ENCODE measurements around the gene NIPA2.

NIPA2 gene

DNA sequence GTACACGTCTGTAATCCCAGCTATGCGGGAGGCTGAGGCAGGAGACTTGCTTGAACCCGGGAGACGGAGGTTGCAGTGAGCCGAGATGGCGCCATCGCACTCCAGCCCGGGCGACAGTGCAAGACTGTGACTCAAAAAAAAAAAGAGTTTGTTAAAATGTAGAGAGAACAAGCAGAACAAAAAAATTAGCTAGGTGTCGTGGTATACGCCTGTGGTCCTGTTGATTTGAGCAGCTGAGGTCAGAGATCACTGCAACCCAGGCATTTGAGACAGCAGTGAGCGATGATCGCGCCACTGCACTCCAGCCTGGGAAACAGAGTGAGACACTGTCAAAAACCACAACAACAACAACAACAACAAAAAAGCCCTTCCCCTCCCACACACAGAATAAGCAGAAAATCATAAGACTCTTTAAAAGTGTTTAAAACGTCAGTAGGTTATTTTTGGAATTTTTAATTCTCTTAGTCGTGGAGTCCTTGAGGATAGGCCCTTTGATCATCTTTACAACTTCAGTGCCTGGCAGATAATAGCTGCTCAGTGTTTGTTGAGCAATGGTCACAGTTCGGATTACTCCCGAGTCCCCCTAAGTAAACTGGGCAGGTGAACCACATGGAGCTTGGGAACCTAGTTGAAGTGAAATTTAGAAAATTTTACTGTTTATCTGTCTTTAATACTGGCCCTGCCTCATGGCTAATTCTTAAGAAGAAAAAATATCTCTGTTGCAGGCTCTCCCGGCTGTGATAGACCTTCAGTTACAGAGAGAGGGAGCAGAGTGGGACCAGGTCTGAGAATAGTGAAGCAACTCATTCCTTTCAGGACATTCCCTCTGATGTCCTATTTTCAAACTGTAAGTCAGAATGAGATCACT lies 6.2 kb downstream of the NIPA2 start:
- no peak for DNase-seq

DNA sequence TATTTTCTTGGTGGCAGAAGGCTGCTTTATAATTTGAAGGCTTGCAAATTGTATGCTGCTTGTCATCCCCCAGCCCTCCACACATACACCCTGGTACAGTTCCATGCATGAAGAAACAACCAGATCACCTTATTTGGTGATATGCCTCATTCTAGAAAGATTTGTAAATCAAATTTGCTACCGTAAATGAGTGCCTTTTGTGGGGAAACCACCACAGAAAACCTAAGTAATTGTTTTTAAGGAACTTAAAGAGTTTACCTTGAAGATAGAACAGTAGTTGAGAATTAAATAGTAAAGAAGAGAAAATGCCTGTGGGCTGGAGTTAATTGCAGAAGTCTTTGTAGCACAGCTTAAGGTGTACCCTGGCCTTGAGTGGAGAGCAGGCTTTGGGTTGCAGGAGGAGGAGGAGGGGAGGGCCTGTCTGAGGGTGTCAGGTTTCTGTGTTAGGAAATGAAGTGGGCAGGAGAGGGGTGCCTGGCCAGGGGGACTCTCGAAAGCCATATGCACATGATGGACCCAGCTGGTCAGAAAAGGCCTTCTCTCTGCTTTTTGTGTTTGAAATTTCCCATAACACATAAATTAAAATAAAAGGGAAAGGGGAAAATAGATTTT lies 6.9 kb downstream of the NIPA2 start:
- DNase-seq, result peak; percentile 82

DNA sequence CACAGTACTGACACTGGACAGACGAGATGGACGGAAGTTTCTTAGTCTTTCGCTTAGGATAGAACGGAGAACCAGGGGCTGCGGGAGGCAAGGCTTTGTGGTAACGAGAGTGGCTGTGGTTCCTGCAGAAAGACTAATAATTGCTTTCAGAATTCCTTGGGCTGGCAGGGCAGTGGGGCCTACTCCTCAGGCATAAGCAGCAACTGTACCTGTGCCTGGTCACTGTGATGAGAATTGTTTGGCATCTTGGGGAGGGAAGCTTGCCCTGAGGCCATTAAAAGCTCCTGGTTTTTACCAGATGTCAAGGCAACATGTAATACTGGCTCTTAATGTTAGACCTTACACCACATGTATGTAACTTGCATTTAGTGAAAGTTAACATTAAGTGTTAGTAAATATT lies 7.6 kb downstream of the NIPA2 start:
- peak; percentile 94 for DNase-seq

DNA sequence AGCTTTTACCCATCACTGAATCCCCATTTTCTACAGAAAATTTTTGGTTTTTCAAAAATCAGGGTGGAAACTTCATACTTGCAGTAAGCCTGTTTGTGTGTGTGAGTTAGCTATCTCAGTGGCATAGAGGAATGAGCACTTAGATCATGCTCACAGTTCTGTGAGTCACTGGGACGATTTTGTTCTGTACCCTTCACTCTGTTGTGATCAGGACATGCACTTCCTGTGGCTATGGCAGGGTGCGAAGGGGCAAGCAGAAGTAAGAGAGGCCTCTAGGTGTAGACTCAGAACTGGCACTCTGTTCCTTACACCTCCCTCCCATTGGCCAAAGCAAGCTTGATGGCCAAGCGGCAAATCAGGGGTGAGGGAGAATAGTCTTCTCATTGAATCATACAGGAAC lies 11.6 kb downstream of the NIPA2 start:
- no peak for DNase-seq

DNA sequence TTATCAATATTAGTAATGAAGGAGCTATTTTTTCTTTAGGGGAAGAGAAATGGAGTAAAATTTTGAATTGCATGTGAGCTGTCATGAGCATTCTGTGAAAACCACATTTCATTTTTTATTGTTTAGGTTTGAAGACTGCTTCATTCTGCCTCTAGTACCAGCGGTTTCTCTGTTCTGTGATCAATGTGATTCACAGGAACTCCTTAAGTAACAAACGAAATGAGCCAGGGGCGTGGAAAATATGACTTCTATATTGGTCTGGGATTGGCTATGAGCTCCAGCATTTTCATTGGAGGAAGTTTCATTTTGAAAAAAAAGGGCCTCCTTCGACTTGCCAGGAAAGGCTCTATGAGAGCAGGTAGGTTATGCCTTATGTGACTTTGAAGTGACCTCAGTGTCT lies 13.0 kb downstream of the NIPA2 start:
- DNase-seq, result no peak

DNA sequence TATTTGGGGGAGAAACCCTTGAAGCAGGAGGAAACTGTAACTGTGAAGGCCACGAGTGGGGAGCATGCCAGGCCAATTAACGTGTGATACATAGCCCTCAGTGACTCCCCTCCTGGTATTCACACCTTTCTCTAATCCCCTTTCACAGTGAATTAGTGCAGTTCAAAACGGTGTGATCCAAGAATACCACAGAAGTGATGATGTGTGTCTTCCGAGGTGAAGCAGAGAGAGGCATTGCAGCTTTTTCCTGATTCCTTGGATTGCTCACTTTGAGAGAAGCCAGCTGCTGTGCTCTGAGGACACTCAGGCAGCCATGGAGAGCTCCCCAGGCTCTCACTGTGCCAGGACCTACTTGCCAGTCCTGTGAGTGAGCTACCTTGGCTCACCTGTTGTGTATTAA lies 17.3 kb downstream of the NIPA2 start:
- DNase-seq, result no peak

DNA sequence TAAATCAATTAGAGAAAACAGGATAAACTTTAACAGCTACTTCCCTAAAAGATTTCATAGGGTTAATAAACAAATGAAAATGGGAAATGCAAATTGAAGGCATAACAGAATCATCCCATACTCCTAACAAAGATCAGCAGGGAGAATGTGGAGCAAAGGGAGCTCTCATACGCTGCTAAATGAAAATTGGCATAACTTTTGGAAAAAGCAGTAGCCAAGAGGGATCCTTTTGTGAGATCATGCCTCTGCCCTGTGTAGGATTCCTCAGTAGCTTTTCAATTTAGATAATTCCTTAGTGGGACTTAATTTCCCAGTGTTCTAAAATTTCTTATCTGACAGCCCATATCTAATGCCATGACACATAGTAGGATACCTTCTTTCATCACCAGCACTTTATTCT lies 18.2 kb downstream of the NIPA2 start:
- no peak for DNase-seq

DNA sequence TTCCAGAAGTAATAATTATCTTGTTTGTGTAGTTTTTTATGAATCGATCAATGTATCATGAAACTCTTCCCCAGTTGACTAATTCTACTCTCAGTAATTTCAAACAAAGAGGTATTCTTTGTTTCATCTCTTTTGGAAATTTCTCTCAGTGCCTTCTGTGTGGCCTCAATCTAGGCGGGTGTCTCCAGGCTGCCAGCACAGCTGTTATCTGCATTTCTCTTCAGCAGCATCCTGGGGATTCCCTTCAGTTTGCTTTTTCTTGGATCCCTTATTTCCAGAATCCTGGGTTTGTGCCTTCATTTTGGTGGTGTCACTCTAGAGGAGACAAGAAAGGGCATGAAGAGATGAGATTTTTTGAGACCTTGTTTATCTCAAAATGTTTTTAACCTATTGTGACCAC lies 22.7 kb downstream of the NIPA2 start:
- DNase-seq, result no peak

DNA sequence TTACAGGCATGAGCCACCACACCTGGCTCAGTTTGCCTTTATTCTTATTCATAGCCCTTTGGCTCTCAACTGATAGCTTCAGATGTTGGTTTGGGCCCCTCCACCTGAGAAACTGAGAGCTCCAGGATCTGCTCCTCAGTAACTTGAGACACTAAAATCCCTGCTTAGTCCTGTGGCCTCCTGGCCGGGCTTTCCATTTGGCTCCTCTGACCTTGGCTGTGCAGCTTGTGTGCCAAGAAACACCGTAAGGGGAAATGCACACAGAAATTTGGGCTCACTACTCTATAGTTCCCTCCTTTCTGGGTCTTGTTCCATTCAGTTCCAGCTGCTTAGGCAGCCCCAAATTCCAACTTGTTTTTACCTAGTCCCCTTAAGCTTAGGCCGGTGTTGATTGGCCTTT lies 24.9 kb downstream of the NIPA2 start:
- no peak for DNase-seq

DNA sequence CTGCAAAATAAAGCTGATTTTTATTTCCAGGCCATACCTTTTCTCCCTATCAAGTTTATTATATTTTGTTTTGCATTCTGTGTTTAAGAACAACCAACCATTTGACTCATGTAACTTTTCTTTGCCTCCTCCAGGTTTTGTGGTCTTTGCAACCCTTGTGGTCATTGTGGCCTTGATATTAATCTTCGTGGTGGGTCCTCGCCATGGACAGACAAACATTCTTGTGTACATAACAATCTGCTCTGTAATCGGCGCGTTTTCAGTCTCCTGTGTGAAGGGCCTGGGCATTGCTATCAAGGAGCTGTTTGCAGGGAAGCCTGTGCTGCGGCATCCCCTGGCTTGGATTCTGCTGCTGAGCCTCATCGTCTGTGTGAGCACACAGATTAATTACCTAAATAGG lies 27.6 kb downstream of the NIPA2 start:
- no peak for DNase-seq

DNA sequence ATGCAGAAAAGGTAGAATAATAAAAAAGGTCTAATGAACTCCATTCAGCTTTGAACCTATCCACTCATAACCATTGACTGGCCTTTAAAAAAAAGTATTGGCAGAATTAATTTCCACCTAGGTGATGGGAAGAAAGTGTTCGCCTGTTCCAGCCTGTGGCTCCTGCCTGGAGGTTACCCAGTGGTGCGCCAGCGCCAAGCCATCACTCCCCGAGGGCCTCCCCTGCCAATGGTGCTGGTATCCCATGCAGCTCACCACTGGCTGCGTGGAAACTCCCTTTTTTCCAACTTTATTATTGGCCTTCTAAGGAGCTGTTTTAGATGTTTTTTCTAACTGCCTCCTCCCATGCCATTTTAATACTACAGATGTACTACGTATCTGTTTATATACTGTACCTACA lies 29.4 kb downstream of the NIPA2 start:
- DNase-seq, result no peak

DNA sequence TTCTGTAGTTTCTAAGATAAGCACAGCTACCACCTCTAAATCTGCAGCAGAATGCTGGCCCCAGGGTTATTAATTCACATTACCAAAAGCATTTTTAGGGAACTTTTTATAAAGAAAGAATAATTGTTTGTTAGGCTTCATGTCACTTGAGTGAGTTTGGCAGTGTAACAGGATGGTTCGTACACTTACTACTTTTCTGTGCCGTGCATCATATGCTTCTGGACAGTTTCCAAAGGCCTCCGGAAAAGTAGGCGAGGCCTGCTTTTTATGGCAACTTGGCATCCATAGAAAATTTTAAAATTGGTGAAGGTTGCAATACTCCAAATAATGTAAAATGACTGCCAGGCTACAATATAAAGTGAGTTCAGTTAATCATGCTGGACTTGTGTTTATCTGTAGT lies 30.0 kb downstream of the NIPA2 start:
- DNase-seq, result no peak

DNA sequence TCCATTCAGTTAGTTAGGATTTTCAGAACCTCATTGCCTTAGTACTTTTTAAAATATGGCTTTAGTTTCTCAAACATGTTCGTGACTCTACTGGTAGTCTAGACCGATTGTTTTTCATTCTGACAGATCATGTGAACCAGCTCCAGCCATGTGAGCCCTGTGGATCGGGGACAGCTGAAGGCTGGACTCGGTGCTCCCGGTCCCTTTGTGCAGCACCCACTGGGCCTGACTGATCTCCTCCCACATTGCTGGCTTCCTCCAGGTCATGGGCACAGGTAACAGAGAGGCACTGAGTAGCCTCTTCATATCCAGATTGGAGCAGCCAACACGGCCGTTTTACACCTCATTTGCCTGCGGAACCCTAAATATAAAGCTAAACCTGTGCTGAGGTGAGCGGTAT lies 30.5 kb downstream of the NIPA2 start:
- no peak for DNase-seq

DNA sequence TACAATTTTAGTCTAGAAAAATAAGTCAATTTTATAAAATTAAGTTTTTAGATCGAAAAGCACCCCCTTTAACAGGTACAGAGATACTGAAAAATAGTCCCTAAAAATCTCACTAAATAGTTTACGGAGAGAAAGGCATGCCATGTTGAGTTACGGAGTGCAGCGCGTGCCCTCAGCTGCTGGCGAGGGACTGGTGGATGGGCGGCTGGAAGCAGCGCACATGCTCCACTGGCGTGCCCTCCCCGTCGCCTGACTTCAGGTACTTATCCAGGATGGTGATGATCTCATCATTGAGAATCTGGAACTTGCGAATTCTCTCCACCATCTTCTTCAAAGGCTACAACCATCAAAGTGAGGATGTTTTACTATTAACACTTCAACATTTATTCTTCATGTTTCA lies 31.4 kb downstream of the NIPA2 start:
- DNase-seq, result no peak

DNA sequence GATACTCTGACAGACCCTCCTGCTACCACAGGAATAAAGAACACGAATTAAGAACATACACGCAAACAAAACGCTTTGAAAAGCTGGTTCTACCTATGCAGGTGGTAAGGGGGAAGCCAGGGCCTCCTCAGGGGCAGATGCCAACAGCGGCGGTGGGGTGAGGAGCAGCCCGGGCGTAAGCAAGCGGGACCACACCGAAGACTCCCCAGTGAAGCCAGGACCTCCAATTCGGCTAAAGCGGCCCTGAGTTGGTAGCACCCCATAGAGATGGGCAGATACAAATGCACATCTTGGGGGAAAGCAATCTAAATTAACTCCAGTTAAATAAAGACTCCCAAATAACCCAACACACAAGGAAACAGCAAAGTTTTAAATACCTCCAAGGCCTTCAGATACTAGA lies 32.4 kb downstream of the NIPA2 start:
- DNase-seq, result no peak

DNA sequence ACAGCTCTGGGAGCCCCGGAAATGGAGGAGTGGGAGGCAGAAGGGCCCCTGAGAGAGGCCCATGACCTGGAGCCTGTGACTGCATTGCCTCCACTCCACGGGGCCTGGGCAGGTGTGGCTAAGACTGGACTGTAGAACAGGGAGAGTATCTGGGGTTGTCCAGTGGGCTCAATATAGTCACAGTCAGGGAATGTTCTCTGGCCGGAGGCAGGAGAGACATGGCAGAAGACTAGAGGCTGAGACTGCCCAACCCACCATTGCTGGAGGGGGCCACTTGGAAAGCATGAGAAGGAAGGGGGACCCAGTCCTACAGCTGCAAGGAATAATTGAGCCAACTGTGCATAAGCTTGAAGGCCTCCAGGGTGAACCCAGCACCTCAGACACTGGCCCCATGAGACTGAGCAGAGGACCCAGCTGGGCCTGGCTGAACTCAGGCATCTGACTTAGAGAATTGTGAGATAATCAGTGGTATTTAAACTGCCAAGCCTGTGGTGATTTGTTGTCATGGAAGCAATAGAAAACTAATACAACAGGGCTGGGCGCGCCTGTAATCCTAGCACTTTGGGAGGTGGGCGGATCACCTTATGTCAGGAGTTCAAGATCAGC lies 33.1 kb downstream of the NIPA2 start:
- DNase-seq, result no peak

DNA sequence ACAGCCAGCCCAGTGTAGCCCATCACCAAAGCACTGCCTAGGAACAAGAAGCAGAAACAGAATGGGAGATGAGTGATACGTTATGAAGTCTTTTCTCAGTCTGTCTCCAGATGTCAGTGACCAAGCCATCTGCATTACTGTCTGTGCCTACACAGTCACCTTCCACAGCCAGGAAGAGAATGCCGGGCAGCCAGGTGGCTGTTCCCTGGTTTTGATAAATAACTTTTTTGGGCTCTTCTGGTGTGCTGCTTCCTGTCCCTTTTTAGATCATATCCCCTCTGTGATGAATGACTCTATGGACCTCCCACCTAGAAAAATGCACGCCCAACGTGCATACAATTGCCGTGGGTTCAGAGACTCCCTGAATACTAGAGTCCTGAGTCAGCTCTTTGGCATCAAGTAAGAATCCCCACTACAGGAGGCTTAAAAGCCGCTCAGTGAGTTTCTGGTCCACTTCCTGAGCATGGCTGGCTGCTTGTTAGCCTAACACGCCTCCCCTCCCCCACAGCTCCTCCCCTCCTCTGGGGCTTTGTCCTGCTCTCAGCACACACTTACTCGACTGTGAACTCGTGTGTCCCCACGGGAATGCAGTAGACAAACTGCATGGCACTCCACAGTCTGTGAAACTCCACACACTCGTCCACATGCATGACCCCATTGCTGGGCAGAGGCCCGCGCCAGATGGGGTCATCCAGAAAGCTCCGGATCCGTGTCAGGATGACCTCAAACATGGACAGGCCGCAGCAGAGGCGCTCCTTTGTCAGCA lies 34.7 kb downstream of the NIPA2 start:
- peak; percentile 94 for DNase-seq

DNA sequence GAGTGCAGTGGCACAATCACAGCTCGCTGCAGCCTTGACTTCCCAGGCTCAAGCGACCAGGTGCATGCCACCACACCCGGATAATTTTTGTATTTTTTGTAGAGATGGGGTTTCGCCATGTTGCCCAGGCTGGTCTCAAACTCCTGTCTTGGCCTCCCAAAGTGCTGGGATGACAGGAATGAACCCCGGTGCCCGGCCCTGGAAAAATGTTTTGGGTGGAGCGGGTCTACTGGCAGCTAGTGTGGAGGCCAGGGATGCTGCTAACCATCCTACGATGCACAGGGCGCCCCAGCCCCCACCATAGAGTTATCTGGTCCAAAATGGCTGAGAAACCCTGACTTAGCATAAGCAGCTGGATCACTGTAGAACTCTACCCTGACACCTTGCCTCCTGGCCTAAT lies 35.4 kb downstream of the NIPA2 start:
- no peak for DNase-seq

DNA sequence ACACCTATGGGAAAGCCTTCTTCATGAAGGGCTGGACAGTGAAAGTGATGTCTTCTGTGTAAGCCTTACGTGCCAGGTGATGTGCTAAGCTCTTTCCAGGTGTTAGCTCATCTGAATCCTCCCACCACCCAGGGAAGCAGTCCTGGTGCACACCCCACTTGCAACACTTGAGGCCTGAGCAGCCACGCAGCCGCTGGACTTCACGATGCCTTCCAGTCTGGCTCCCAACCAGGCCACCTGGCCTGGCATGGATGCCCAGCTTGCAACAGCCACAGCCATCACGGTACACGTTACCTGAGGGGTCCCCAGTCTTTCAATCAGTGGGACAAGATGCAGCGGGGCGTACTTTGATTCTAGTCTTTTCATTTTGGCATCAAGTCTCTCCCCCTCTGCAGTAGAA lies 35.8 kb downstream of the NIPA2 start:
- no peak for DNase-seq

DNA sequence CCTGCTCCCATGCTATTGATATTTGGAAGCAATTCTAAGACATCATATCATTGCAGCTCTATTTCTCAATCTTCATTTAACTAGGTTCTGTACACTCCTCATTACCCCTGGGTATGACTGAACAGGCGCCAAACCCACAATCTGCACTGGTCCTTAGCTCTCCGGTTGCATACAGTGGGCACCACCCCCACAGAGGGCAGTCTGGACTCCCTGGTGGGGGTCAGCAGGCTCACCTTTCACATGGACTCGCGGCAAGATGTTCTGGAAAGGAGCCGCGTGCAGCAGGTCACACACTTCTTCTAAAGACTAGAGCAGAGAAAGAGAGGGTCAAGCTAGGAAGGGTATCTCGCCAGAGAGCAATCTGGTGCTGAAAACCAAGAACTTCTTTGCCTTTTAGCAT lies 36.5 kb downstream of the NIPA2 start:
- DNase-seq, result no peak

DNA sequence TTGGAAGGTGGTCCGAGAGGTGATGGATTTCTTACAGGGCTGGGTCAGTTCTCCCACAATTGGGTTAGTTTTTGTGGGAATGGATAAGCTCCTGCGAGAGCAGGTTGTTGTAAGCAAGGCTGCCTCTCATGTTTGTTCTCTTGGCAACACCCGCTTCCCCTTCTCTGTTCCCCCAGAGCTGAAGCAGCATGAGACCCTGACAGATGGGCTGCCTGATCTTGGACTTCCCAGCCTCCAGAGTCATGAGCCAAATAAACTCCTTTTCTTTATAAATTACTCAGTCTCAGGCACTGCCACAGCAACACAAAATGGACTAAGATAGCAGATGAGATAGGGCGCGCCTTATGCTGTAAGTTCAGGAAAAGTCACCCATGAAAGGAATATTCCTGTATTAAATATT lies 38.7 kb downstream of the NIPA2 start:
- DNase-seq, result no peak

DNA sequence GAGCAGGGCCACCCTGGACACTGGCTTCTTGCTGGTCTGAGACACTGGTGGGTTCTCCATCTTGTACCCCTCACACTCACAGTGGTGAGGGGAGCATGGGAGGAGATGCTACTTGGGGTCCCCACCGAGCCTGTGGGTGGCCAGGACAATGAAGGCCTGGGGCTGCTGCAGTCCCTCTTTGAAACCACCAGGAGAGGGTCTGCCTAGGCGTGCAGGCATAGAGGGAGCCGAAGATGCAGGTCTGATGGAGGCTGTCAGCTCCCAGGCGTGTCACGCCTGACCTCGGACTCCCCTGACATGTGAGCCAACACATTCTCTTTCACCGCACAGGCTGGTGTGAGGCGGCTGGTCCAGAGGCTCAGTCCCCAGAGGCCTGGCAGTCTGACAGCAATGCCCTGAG lies 39.1 kb downstream of the NIPA2 start:
- DNase-seq, result no peak

DNA sequence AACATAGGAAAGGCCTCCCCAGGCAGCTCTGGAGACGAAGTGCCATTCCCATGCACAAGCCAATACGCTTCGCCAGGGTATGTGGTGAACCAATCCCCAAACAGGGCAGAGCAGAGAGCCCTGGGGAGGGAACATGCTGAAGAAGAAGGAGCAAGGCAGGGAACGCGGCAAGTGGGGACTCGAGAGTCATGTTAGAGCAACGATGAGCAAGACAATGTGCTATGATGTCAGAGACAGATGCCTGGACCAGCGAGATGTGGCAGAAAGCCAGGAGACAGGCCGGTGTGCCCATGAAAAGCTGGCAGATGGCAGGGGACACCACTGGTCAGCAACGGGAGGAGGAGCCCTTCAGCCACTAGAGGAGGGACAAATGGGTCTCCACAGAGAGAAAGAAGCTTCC lies 39.6 kb downstream of the NIPA2 start:
- no peak for DNase-seq
